RPMI7951 (cell line): ENCODE data around the gene CNIH2. TPM values are rescaled to one million over a fixed set of nuclear protein-coding genes. Genes with fewer than 3 reads are reported as not detected.
"Not testable (repeated sequence)": the region's sequence is repeated elsewhere in the genome, so short reads cannot be mapped to it uniquely, and the experiment has no call there.

Source experiments
- DNase-seq: peaks from one replicate; pipeline ENCODE4 v3.0.0-alpha.2; 2012; ENCODE audit warnings: low read depth
- total RNA-seq: library from RNA; depleted of rRNA; stranded (reverse); fragments of >200 nt; shearing (Covaris generic); gene quantifications from 2 replicates; pipeline ENCODE4 v1.2.3, GENCODE V29; 2014

The CNIH2 gene
- total RNA-seq, 1 experiment from 2014 or later: 9.3 TPM

GRCh38 chr11:66291303-66291705, 13.3 kb downstream of the CNIH2 start:
- DNase-seq: no peak

- DNase-seq: no peak
Measured at GRCh38 chr11:66291706-66292542, 13.9 kb downstream of the CNIH2 start, which contains the start of gene TMEM151A. Gene TMEM151A, plus strand, starts transcription at chr11:66291894. Its CDS starts 120 bp downstream, at chr11:66292014.

GRCh38 chr11:66292543-66293332, 14.8 kb downstream of the CNIH2 start:
- DNase-seq: no peak

- no peak for DNase-seq
Measured at GRCh38 chr11:66293352-66293751, 15.4 kb downstream of the CNIH2 start.

- no peak for DNase-seq
Measured at GRCh38 chr11:66293777-66294625, 16.0 kb downstream of the CNIH2 start.

- DNase-seq: no peak
Measured at GRCh38 chr11:66294626-66295620, 16.9 kb downstream of the CNIH2 start.

GRCh38 chr11:66297610-66298009, 19.6 kb downstream of the CNIH2 start:
- DNase-seq: no peak

GRCh38 chr11:66299186-66299585, 21.2 kb downstream of the CNIH2 start:
- no peak for DNase-seq

GRCh38 chr11:66302656-66303055, 24.7 kb downstream of the CNIH2 start:
- no peak for DNase-seq

- no peak for DNase-seq
Measured at GRCh38 chr11:66309475-66309874, 31.5 kb downstream of the CNIH2 start.

GRCh38 chr11:66310324-66310723, 32.3 kb downstream of the CNIH2 start:
- DNase-seq: no peak

GRCh38 chr11:66310803-66311440, 32.9 kb downstream of the CNIH2 start:
- DNase-seq: not testable (repeated sequence)

GRCh38 chr11:66311470-66311964, 33.5 kb downstream of the CNIH2 start:
- DNase-seq: no peak

- peak; percentile 90 for DNase-seq
Measured at GRCh38 chr11:66311965-66312548, 34.1 kb downstream of the CNIH2 start.

GRCh38 chr11:66312549-66313320, 34.8 kb downstream of the CNIH2 start:
- DNase-seq: peak; percentile 99

- no peak for DNase-seq
Measured at GRCh38 chr11:66313321-66314185, 35.6 kb downstream of the CNIH2 start.

GRCh38 chr11:66314186-66314501, 36.2 kb downstream of the CNIH2 start:
- DNase-seq: no peak
